B cell (primary cell): ENCODE results near the gene CD36. TPM values are rescaled to one million over a fixed set of nuclear protein-coding genes. Genes with fewer than 3 reads are reported as not detected.

Experiments used
- ATAC-seq: fragments of 200-7000 bp; cut with Tn5 transposase; one replicate; pipeline ENCODE4 v1.10.0; 2021; ENCODE audit warnings: low read depth, mild to moderate bottlenecking, moderate number of reproducible peaks, moderate library complexity
- CTCF ChIA-PET: fragments of 350-600 bp; sonication (Branson Sonifier 250); formaldehyde crosslinking; loops from one replicate; lab custom pipeline; 2021; ENCODE audit warnings: antibody characterized with exemption, inconsistent platforms; lab: Charles Lee
- POLR2A ChIA-PET: fragments of 350-600 bp; sonication (Branson Sonifier 250); formaldehyde crosslinking; loops from one replicate; lab custom pipeline; 2021; ENCODE audit warnings: antibody characterized with exemption; lab: Charles Lee
- DNase-seq: peaks from one replicate; pipeline ENCODE4 v3.0.0; 2013
- H2AFZ ChIP-seq: 2 replicates; pipeline ENCODE4 v1.6.1; 2012; ENCODE audit warnings: mild to moderate bottlenecking, low read depth, low read length; ENCODE audit not compliant: insufficient read depth, poor library complexity, severe bottlenecking
- H3K27ac ChIP-seq, 2 donors: 1 replicate in 1 of 2; 2 replicates in 1 of 2; pipeline ENCODE4 v1.5.1; 2012 to 2013; ENCODE audit warnings: low read length in 2 of 2, mild to moderate bottlenecking in 2 of 2, moderate library complexity in 1 of 2
- H3K27me3 ChIP-seq, 4 experiments: fragments of 200-600 bp in 1 of 4; sonication (generic) in 1 of 4; replicated peaks in 1 of 4; 1 replicate in 2 of 4; 2 replicates in 2 of 4; pipeline versions ENCODE4 v1.6.1 to v1.7.0; 2013 to 2016; ENCODE audit warnings: low read length in 3 of 4, mild to moderate bottlenecking in 2 of 4, mixed read lengths in 1 of 4, moderate library complexity in 1 of 4; ENCODE audit not compliant: insufficient read depth in 4 of 4, control insufficient read depth in 3 of 4; ENCODE audit errors: control extremely low read depth in 1 of 4
- H3K36me3 ChIP-seq, 2 experiments: replicated peaks in 1 of 2; 1 replicate in 1 of 2; 2 replicates in 1 of 2; pipeline versions ENCODE4 v1.6.1 to v1.7.1; 2013; ENCODE audit warnings: low read length in 1 of 2; ENCODE audit not compliant: insufficient read depth in 2 of 2, control insufficient read depth in 1 of 2; ENCODE audit errors: control extremely low read depth in 1 of 2, extremely low read depth in 1 of 2
- H3K4me1 ChIP-seq, 2 donors: fragments of 200-600 bp in 1 of 2; sonication (generic) in 1 of 2; 1 replicate in 1 of 2; 2 replicates in 1 of 2; pipeline versions ENCODE4 v1.5.1 to v1.6.1; 2013 to 2017; ENCODE audit warnings: low read length in 2 of 2; ENCODE audit not compliant: control insufficient read depth in 2 of 2, insufficient read depth in 2 of 2
- H3K4me2 ChIP-seq: replicated peaks from 2 replicates; pipeline ENCODE3; 2012; ENCODE audit warnings: mild to moderate bottlenecking, low read depth, low read length; ENCODE audit not compliant: poor library complexity, severe bottlenecking
- H3K4me3 ChIP-seq, 5 experiments: fragments of 200-600 bp in 1 of 5; sonication (generic) in 1 of 5; 1 replicate in 3 of 5; 2 replicates in 2 of 5; pipeline versions ENCODE4 v1.5.1 to v1.7.0; 2011 to 2016; ENCODE audit warnings: low read length in 4 of 5, mild to moderate bottlenecking in 4 of 5, low read depth in 2 of 5, control low read depth in 1 of 5, moderate library complexity in 1 of 5; ENCODE audit not compliant: insufficient read depth in 1 of 5; ENCODE audit errors: control extremely low read depth in 1 of 5, extremely low read depth in 1 of 5
- H3K79me2 ChIP-seq: fragments of 200-600 bp; sonication (generic); one replicate; pipeline ENCODE4 v1.6.0; 2016; ENCODE audit warnings: low read length; ENCODE audit not compliant: control insufficient read depth, insufficient read depth
- H3K9ac ChIP-seq: fragments of 200-600 bp; sonication (generic); 2 replicates; pipeline ENCODE4 v1.6.1; 2017; ENCODE audit warnings: mild to moderate bottlenecking, low read length, moderate library complexity
- H3K9me3 ChIP-seq, 3 donors: one replicate each; pipeline versions ENCODE4 v1.6.1 to v1.7.1; 2013; ENCODE audit warnings: low read length in 2 of 3; ENCODE audit not compliant: control insufficient read depth in 2 of 3, insufficient read depth in 1 of 3; ENCODE audit errors: control extremely low read depth in 1 of 3
- H4K20me1 ChIP-seq: 2 replicates; pipeline ENCODE4 v1.6.0; 2012; ENCODE audit warnings: mild to moderate bottlenecking, low read length; ENCODE audit not compliant: insufficient read depth, control insufficient read depth, poor library complexity, severe bottlenecking
- H3K27ac Mint-ChIP-seq: one replicate; pipeline ENCODE4 v1.8.0; 2021; ENCODE audit warnings: mixed read lengths
- H3K27me3 Mint-ChIP-seq: one replicate; pipeline ENCODE4 v1.8.0; 2021; ENCODE audit warnings: mixed read lengths
- H3K4me1 Mint-ChIP-seq: one replicate; pipeline ENCODE4 v1.8.0; 2021; ENCODE audit warnings: mixed read lengths
- H3K4me3 Mint-ChIP-seq: one replicate; pipeline ENCODE4 v1.8.0; 2021; ENCODE audit warnings: mixed read lengths
- H3K9me3 Mint-ChIP-seq: one replicate; pipeline ENCODE4 v1.8.0; 2022; ENCODE audit warnings: mixed read lengths; ENCODE audit not compliant: insufficient read depth
- EZH2 ChIP-seq: IDR thresholded peaks from 2 replicates; pipeline ENCODE4 v1.6.1; 2012; ENCODE audit warnings: borderline replicate concordance, low read depth, mild to moderate bottlenecking, moderate library complexity, low read length; ENCODE audit not compliant: insufficient read depth, poor library complexity, severe bottlenecking
- WGBS: methylation state at CpG from one replicate; pipeline ENCODE4 v1.1.5; 2013; ENCODE audit warnings: missing lambda C conversion rate; ENCODE audit not compliant: insufficient coverage; 5-methylcytosine and 5-hydroxymethylcytosine counted together
- intact Hi-C: fragments of 100-400 bp; cut with micrococcal nuclease; formaldehyde crosslinking; loops from one replicate; pipeline ENCODE4 v1.10.0; 2022
- polyA plus RNA-seq: library from polyadenylated mRNA; depleted of rRNA; stranded (reverse); fragments of >200 nt; gene quantifications from 2 replicates; pipeline ENCODE4 v1.2.3, GENCODE V29; 2012
- total RNA-seq, 2 donors: library from RNA; stranded (reverse); fragments of 120-200 nt in 1 of 2; gene quantifications; 1 replicate in 1 of 2; 2 replicates in 1 of 2; pipeline versions ENCODE4 v1.2.3 to v1.2.4, GENCODE V29; 2013 to 2022
- TF ChIP-seq, protein P1 (sequence below): fragments of 200-600 bp; IDR thresholded peaks from one replicate; pipeline ENCODE4 v1.8.0; 2022; ENCODE audit warnings: antibody characterized with exemption, mild to moderate bottlenecking

CD36 gene
- total and polyA plus RNA-seq, 2 donors (not counting 1 experiment from before 2014, with no cell fraction given): 0.37 to 2.3 TPM

DNA sequence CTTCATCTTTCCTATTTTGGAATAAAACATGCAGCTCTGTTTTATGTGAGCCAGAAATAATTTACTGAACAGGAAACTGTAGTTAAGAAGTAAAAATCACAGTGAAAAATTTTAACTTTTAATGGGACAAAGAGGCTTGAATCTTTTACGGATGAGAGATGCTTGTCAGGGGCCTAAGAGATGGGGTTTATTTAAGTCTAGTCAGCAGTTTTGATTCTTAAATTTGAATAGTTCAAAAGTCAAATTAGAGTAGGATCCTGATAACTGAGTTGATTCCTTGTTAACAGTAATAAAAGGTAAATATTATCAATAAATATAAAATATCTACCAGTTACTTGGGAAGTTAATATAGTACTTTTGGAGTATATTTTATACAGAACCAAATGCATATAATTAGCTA lies 24.9 kb upstream of the CD36 start:
- Histone ChIP-seq H4K20me1 (no peaks in the 10 kb centered on the region), H3K27me3 (no peaks in the 10 kb centered on the region), H2AFZ (no peak overlapping the region), H3K4me2 (no peak overlapping the region), H3K36me3 (no peaks in the 10 kb centered on the region), H3K9ac (no peak overlapping the region), H3K4me3 (no peak overlapping the region), H3K9me3 (no peaks in the 10 kb centered on the region), H3K27ac (no peak overlapping the region), H3K79me2 (no peaks in the 10 kb centered on the region), H3K4me1 (no peaks in the 10 kb centered on the region)
- no peaks in the 10 kb centered on the region for H3K27me3 Mint-ChIP-seq
- H3K27ac Mint-ChIP-seq: no peak overlapping the region
- DNase-seq: no peak
- H3K9me3 Mint-ChIP-seq: no peaks in the 10 kb centered on the region
- WGBS: no CpG with 5 or more reads among the region's 1 CpG
- no peaks in the 10 kb centered on the region for H3K4me1 Mint-ChIP-seq
- H3K4me3 Mint-ChIP-seq: no peak overlapping the region
- no peak for ATAC-seq
- CTCF ChIA-PET: no interaction called here
- POLR2A ChIA-PET: no interaction called here
- TF ChIP-seq, protein P1, sequence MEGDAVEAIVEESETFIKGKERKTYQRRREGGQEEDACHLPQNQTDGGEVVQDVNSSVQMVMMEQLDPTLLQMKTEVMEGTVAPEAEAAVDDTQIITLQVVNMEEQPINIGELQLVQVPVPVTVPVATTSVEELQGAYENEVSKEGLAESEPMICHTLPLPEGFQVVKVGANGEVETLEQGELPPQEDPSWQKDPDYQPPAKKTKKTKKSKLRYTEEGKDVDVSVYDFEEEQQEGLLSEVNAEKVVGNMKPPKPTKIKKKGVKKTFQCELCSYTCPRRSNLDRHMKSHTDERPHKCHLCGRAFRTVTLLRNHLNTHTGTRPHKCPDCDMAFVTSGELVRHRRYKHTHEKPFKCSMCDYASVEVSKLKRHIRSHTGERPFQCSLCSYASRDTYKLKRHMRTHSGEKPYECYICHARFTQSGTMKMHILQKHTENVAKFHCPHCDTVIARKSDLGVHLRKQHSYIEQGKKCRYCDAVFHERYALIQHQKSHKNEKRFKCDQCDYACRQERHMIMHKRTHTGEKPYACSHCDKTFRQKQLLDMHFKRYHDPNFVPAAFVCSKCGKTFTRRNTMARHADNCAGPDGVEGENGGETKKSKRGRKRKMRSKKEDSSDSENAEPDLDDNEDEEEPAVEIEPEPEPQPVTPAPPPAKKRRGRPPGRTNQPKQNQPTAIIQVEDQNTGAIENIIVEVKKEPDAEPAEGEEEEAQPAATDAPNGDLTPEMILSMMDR: no peak
- TF ChIP-seq EZH2: no peak
- intact Hi-C loops: no loop called here

DNA sequence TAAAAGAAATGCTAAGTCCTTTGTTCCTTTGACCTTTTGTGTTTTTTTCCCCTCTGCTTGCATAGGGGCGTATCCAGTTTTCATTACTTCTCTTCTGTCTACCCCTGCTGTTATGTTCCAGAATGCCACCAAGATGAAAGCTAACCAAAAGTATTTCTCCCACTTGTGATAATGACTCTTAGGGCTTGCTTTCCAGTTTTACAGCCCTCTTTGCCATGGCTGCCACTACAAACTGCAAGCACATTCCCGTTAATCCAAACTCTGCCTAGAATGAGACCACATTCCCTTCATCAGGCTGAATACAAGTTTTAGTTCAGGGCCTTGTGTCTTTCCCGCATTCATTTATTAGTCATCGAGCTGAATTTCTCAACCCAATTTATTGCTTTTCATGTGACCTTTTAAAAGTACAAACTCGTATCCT lies 23.6 kb upstream of the CD36 start:
- Mint-ChIP-seq H3K4me3 (no peak overlapping the region), H3K27ac (no peak overlapping the region), H3K27me3 (no peaks in the 10 kb centered on the region), H3K9me3 (no peaks in the 10 kb centered on the region), H3K4me1 (no peaks in the 10 kb centered on the region)
- TF ChIP-seq, protein P1: no peak
- TF ChIP-seq EZH2: no peak
- Histone ChIP-seq H3K4me1 (no peaks in the 10 kb centered on the region), H2AFZ (no peak overlapping the region), H3K4me2 (no peak overlapping the region), H3K27ac (no peak overlapping the region), H3K9me3 (no peaks in the 10 kb centered on the region), H3K9ac (no peak overlapping the region), H4K20me1 (no peaks in the 10 kb centered on the region), H3K4me3 (no peak overlapping the region), H3K36me3 (no peaks in the 10 kb centered on the region), H3K27me3 (no peaks in the 10 kb centered on the region), H3K79me2 (no peaks in the 10 kb centered on the region)
- ChIA-PET CTCF (interaction anchor here (0.5 kb wide), 1 partner anchor 57 kb away, joined by 3 read pairs; no protein-coding TSS in a partner anchor), POLR2A (no interaction called here)
- intact Hi-C loops: no loop called here
- DNase-seq: no peak
- ATAC-seq: no peak
- 96% methylated on average over 2 of the region's 5 CpGs for WGBS
